CD4-positive, alpha-beta T cell (primary cell): ENCODE measurements around the gene TMEM201. TPM values are rescaled to one million over a fixed set of nuclear protein-coding genes. Genes with fewer than 3 reads are reported as not detected.
A peak's percentile ranks its signal among the peaks of the same experiment; 100 is the strongest.

Source experiments
- ATAC-seq: fragments of 200-7000 bp; cut with Tn5 transposase; one replicate; pipeline ENCODE4 v1.10.0; 2022; ENCODE audit warnings: mild to moderate bottlenecking; ENCODE audit not compliant: poor library complexity
- CTCF ChIA-PET: fragments of 350-600 bp; sonication (Branson Sonifier 250); formaldehyde crosslinking; loops from one replicate; lab custom pipeline; 2021; ENCODE audit warnings: antibody characterized with exemption, inconsistent platforms; lab: Charles Lee
- POLR2A ChIA-PET: fragments of 350-600 bp; sonication (Branson Sonifier 250); formaldehyde crosslinking; loops from one replicate; lab custom pipeline; 2021; ENCODE audit warnings: antibody characterized with exemption, inconsistent platforms; lab: Charles Lee
- DNase-seq, 14 experiments: peaks; one replicate each; pipeline ENCODE4 v3.0.0-alpha.2; 2013 to 2020; ENCODE audit warnings: mixed read lengths in 2 of 14
- H3K27ac ChIP-seq, 2 donors: one replicate each; pipeline versions ENCODE4 v1.5.1 to v1.7.0; 2013; ENCODE audit warnings: low read length in 2 of 2, low read depth in 1 of 2, mild to moderate bottlenecking in 1 of 2
- H3K27me3 ChIP-seq, 2 experiments: 1 replicate in 1 of 2; 2 replicates in 1 of 2; pipeline versions ENCODE4 v1.6.1 to v1.7.0; 2013; ENCODE audit warnings: low read length in 2 of 2, control low read depth in 1 of 2, mild to moderate bottlenecking in 1 of 2, moderate library complexity in 1 of 2; ENCODE audit not compliant: insufficient read depth in 2 of 2, control insufficient read depth in 1 of 2
- H3K36me3 ChIP-seq: one replicate; pipeline ENCODE4 v1.6.1; 2013; ENCODE audit warnings: low read length, control low read depth; ENCODE audit not compliant: insufficient read depth
- H3K4me1 ChIP-seq: one replicate; pipeline ENCODE4 v1.6.1; 2013; ENCODE audit warnings: low read length, control low read depth; ENCODE audit not compliant: insufficient read depth
- H3K4me3 ChIP-seq: one replicate; pipeline ENCODE4 v1.5.1; 2013; ENCODE audit warnings: mild to moderate bottlenecking, low read length, moderate library complexity
- H3K9me3 ChIP-seq, 2 experiments: 1 replicate in 1 of 2; 2 replicates in 1 of 2; pipeline versions ENCODE4 v1.6.1 to v1.7.0; 2013; ENCODE audit warnings: low read length in 2 of 2, mild to moderate bottlenecking in 2 of 2, control low read depth in 1 of 2, moderate library complexity in 1 of 2; ENCODE audit not compliant: control insufficient read depth in 1 of 2, insufficient read depth in 1 of 2
- H3K27ac Mint-ChIP-seq: one replicate; pipeline ENCODE4 v1.8.0; 2020; ENCODE audit warnings: mixed read lengths
- H3K27me3 Mint-ChIP-seq: one replicate; pipeline ENCODE4 v1.8.0; 2021; ENCODE audit warnings: mixed read lengths
- H3K36me3 Mint-ChIP-seq: one replicate; pipeline ENCODE4 v1.8.0; 2021; ENCODE audit warnings: low read depth, mixed read lengths
- H3K4me1 Mint-ChIP-seq: one replicate; pipeline ENCODE4 v1.8.0; 2021; ENCODE audit warnings: low read depth, mixed read lengths
- H3K4me3 Mint-ChIP-seq: one replicate; pipeline ENCODE4 v1.8.0; 2020; ENCODE audit warnings: mild to moderate bottlenecking, mixed read lengths
- H3K9me3 Mint-ChIP-seq: one replicate; pipeline ENCODE4 v1.8.0; 2020; ENCODE audit warnings: mixed read lengths
- intact Hi-C, 2 experiments: fragments of 100-400 bp; cut with DNase I in 1 of 2; cut with micrococcal nuclease in 1 of 2; formaldehyde crosslinking; loops; one replicate each; pipeline versions ENCODE4 v1.15.1 to v1.9.0; 2023 to 2025; cut with DNase I, micrococcal nuclease
- total RNA-seq, 174 experiments: library from RNA in 2 of 174; stranded (reverse) in 2 of 174; gene quantifications; one replicate each; pipeline ENCODE4 v1.2.3 and lab custom pipeline; 2021 to 2026
- TF ChIP-seq, protein P1 (sequence below): fragments of 200-600 bp; IDR thresholded peaks from one replicate; pipeline ENCODE4 v1.8.0; 2022; ENCODE audit warnings: antibody characterized with exemption, mild to moderate bottlenecking

The TMEM201 gene
- total RNA-seq, 2 experiments from 2014 or later = 9.1 to 9.2 TPM

DNA sequence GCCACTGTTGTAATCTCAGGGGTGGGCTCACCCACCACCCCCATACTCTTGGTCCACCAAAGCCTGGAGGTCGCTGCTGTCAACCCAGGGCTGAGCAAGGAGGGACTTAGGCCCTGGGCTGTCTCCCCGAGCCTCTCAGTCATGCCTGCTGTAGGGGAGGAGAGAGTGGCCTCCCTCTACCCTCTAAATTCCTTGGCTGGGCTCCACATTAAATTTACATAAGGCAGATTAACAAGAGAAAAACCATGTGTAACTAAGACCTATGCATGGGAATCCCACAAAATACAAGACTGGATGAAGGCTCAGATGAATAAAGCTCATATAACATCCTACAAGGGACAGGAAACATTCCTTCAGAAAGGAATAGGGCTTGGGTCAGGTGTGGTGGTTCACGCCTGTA lies 61.1 kb downstream of the TMEM201 start:
- H3K27ac Mint-ChIP-seq = peak overlapping the region; percentile 92

DNA sequence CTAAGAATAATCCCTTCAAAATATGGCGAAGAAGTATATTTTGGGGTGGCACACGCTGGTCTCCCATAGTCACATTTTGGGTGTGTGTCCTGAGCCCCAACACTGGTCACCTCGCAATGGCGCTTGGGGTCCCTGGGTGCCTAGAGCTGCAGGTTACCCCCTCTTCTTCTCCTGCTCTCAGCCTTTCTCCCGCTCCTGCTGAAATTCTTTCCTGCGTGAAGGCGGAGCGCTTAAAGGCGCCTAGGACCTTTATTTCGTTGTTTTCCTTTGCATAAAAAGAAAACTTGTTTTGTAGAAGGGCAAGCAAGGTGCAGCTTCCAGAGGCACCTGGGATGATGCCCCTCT lies 62.5 kb downstream of the TMEM201 start:
- DNase-seq (no peak), ATAC-seq (no peak)
- Mint-ChIP-seq H3K4me1 (peaks cover 71% of the 10 kb centered on the region), H3K36me3 (peaks cover 30% of the 10 kb centered on the region), H3K27ac (peak overlapping the region; percentile 92), H3K9me3 (no peaks in the 10 kb centered on the region), H3K27me3 (no peaks in the 10 kb centered on the region), H3K4me3 (peak overlapping the region; percentile 100)
- Histone ChIP-seq H3K4me1 (peaks cover 72% of the 10 kb centered on the region), H3K27me3 (no peaks in the 10 kb centered on the region), H3K27ac (peak overlapping the region; percentile 40 to 88), H3K36me3 (peaks cover 4% of the 10 kb centered on the region), H3K4me3 (peak overlapping the region; percentile 93), H3K9me3 (no peaks in the 10 kb centered on the region)
- intact Hi-C loops = loop anchor here in 1 of 2 experiments (1.0 to 5.0 kb wide), 2 partner anchors 24 to 66 kb away; no protein-coding TSS in a partner anchor
- POLR2A ChIA-PET = interaction anchor here (1.2 to 14.1 kb wide), 12 partner anchors 9 to 417 kb away, joined by 3 to 512 read pairs (median 33); no protein-coding TSS in a partner anchor
- CTCF ChIA-PET = interaction anchor here (0.8 to 9.6 kb wide), 6 partner anchors 22 to 559 kb away, joined by 3 to 117 read pairs (median 4); partner anchors contain the start of gene KIF1B
- TF ChIP-seq, protein P1, sequence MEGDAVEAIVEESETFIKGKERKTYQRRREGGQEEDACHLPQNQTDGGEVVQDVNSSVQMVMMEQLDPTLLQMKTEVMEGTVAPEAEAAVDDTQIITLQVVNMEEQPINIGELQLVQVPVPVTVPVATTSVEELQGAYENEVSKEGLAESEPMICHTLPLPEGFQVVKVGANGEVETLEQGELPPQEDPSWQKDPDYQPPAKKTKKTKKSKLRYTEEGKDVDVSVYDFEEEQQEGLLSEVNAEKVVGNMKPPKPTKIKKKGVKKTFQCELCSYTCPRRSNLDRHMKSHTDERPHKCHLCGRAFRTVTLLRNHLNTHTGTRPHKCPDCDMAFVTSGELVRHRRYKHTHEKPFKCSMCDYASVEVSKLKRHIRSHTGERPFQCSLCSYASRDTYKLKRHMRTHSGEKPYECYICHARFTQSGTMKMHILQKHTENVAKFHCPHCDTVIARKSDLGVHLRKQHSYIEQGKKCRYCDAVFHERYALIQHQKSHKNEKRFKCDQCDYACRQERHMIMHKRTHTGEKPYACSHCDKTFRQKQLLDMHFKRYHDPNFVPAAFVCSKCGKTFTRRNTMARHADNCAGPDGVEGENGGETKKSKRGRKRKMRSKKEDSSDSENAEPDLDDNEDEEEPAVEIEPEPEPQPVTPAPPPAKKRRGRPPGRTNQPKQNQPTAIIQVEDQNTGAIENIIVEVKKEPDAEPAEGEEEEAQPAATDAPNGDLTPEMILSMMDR = no peak

More for the DNA sequence above, 61.1 kb downstream of the TMEM201 start:
- H3K36me3 Mint-ChIP-seq = peaks cover 26% of the 10 kb centered on the region
- peak overlapping the region in 1 of 2 donors; percentile 47 for H3K27ac ChIP-seq
- ATAC-seq (no peak), DNase-seq (no peak)
- intact Hi-C loops = loop anchor here in 1 of 2 experiments (5.0 kb wide), 1 partner anchor 68 kb away; no protein-coding TSS in a partner anchor
- H3K27me3 Mint-ChIP-seq = no peaks in the 10 kb centered on the region
- H3K9me3 Mint-ChIP-seq = no peaks in the 10 kb centered on the region
- POLR2A ChIA-PET = interaction anchor here (7.4 to 14.1 kb wide), 4 partner anchors 10 to 69 kb away, joined by 164 to 512 read pairs (median 214); no protein-coding TSS in a partner anchor
- H3K4me1 ChIP-seq = peaks cover 72% of the 10 kb centered on the region
- no peaks in the 10 kb centered on the region for H3K36me3 ChIP-seq
- CTCF ChIA-PET = interaction anchor here (1.6 to 9.6 kb wide), 2 partner anchors 21 to 34 kb away, joined by 5 to 117 read pairs; no protein-coding TSS in a partner anchor
- H3K27me3 ChIP-seq = no peaks in the 10 kb centered on the region
- H3K4me3 Mint-ChIP-seq = peak overlapping the region; percentile 100
- no peaks in the 10 kb centered on the region for H3K9me3 ChIP-seq
- peaks cover 67% of the 10 kb centered on the region for H3K4me1 Mint-ChIP-seq
- H3K4me3 ChIP-seq = no peak overlapping the region
- TF ChIP-seq, protein P1 = no peak

DNA sequence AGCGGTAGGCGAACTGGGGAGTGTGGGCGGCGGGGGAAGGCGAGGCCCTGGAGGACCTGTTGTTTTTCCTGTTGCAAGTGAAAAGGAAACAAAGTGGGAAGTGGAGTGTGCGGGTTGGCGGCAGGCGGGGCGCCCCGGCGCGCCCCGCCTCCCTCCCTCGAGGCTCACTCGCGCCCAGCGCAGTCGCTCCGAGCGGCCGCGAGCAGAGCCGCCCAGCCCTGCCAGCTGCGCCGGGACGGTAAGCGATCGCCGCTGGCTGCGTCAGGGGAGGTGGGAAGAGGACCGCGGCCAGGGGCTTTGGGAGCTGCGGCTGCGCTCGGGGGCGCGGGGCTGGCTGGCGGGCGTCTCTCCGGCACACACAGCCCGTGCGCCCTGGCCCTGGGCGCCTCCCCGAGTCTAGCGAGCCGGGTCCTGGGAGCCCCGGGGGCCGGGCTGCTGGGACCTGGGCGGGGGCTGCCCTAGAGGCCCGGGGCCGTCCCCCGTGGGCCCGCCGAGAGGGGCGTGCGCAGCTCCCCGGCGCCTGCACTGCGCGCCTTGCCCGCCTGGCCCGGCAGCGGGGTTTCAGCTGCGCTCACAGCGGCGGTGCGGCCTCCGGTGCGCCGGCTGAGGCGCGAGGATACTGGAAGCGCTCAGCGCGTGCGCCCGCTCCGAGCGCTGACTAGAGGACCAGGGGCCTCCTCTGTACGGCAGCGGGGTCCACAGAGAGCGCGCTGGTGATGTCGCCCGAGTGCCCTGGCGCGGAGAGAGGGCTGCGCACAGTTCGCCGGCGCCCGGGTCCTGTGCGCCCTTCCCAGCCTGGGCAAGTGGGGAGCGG lies 63.1 kb downstream of the TMEM201 start, which contains the start of gene PIK3CD:
TSS of gene PIK3CD (plus strand) at position 167 of the 814 bp plus-strand sequence. CDS start 58,725 bp downstream, outside the sequence.
- POLR2A ChIA-PET = interaction anchor here (0.9 to 14.1 kb wide), 20 partner anchors 8 to 418 kb away, joined by 3 to 512 read pairs (median 4); no protein-coding TSS in a partner anchor
- H3K4me1 Mint-ChIP-seq = peaks cover 73% of the 10 kb centered on the region
- H3K36me3 Mint-ChIP-seq = peaks cover 31% of the 10 kb centered on the region
- Histone ChIP-seq H3K27ac (peak within 1 kb of the TSS; percentile 61 to 88), H3K4me3 (peak within 1 kb of the TSS; percentile 93), H3K4me1 (peaks cover 76% of the 10 kb centered on the region), H3K36me3 (peaks cover 5% of the 10 kb centered on the region), H3K9me3 (no peaks in the 10 kb centered on the region), H3K27me3 (no peaks in the 10 kb centered on the region)
- H3K27me3 Mint-ChIP-seq = no peaks in the 10 kb centered on the region
- TF ChIP-seq, protein P1 = no peak
- peak within 1 kb of the TSS; percentile 100 for H3K4me3 Mint-ChIP-seq
- peak within 1 kb of the TSS; percentile 97 for H3K27ac Mint-ChIP-seq
- peak; percentile 43 for ATAC-seq
- DNase-seq = peak in 13 of 14 experiments; percentile 11 to 74 (median 46)
- intact Hi-C loops = loop anchor here (1.0 to 5.0 kb wide), 5 partner anchors 22 to 66 kb away; no protein-coding TSS in a partner anchor
- CTCF ChIA-PET = interaction anchor here (0.8 to 9.6 kb wide), 10 partner anchors 23 to 558 kb away, joined by 3 to 117 read pairs (median 3); partner anchors contain the start of gene KIF1B
- H3K9me3 Mint-ChIP-seq = no peaks in the 10 kb centered on the region
